GM21423 (cell line): ENCODE results near the gene PTPRB.

Experiments used
- ATAC-seq: cut with Tn5 transposase; IDR thresholded peaks from one replicate; pipeline ENCODE4 v1.9.1; 2021; ENCODE audit warnings: mild to moderate bottlenecking, moderate library complexity; ENCODE audit not compliant: unreplicated experiment

Gene PTPRB

DNA sequence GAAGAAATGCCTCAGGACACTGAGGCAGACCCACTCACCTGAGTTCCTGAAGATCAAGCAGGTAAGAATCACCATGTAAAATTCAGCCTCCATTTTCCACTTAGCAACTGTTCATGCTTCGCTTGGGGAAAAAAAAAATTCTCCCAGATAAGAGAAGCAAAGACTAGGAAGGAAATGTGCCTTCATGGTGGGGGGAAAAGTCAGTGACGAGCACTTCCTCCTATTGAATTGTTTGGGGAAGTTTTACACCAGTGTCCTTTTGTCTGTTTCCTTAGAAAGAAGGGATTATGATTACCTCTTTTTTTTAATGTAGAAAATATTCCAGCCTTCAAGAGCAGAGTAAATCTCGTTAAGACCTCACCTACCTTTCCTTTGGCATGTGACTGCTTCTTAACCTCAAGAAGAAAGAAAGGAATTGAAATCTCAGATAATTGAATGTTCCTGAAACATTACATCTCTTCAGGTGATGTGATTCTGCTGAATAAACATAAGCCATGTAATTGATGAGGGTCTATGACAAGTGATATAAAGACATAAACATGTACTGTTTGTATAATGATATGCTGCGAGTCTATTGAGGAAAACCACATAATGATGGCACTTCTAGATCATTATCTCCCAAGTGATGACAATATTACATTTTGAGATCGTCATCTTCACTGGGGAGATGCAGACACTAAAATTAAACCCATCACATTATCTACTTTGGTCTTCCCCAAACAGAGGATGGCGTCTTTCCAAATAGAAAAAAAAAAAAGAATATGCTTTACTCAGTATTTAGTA, at the start of gene PTPRB:
TSS of gene PTPRB (minus strand) at position 127 of the 783 bp plus-strand sequence. CDS start at position 93, 34 bp downstream.
- ATAC-seq, result no peak

DNA sequence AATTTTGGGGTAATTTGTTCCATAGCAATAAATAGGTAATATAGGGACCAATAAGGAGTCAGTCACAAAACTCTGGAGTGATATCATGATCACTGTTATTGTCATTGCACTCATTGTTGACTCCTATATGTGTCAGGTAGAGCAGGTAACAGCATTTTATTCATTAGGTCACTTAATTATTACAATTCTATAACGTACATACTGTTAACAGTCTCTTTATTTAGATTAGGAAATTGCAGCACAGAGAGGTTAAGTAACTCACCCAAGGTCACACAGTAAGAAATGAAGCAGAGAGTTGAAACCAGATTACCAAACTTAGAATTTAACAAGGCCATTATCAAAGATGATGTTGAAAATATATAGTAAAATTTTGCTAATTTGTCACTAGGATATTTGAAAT, 49.7 kb upstream of the PTPRB start:
- ATAC-seq, result no peak

DNA sequence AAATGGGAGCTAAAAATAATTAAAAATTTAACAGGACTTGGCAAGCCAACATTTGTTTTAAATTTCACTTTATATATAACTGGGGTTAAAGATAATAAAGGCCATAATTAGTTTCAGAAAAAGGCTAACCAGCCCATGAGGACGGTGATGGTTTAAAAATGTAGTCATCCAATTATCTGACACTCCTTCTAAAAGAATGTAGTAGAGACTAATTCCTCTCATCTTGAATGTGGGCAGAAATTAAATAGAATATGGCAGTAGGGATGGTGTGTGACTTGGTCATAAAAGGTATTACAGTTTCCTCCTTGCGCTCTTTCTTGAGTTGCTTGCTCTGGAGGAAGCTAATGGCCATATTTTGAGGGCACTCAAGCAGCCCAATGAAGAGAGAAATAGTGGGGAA, 49.1 kb upstream of the PTPRB start:
- ATAC-seq, result no peak

GRCh38 chr12:70683976-70684375, 46.7 kb upstream of the PTPRB start:
- no peak for ATAC-seq

- no peak for ATAC-seq
These were observed 34.5 kb upstream of the PTPRB start for GRCh38 chr12:70671698-70672097.

DNA sequence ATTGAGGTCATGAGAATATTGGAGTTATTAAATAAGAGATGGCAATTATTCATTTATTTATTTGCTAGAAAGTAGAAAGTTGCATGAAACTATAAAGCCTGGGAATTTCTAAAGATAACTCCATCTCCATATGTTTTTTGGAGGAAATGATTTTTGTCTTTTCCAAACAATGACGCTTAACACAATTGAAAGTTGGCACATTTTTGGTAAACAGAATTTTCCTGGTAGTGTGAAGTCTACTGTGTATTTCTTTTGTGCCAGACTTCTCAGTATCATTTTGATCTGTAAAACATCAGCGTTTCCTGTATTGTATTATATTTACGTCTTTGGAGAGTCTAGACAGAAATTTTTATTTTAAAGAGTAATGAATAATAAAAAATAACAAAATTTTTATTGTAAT, 33.7 kb upstream of the PTPRB start:
- no peak for ATAC-seq

GRCh38 chr12:70667253-70667652, 30.0 kb upstream of the PTPRB start:
- no peak for ATAC-seq

DNA sequence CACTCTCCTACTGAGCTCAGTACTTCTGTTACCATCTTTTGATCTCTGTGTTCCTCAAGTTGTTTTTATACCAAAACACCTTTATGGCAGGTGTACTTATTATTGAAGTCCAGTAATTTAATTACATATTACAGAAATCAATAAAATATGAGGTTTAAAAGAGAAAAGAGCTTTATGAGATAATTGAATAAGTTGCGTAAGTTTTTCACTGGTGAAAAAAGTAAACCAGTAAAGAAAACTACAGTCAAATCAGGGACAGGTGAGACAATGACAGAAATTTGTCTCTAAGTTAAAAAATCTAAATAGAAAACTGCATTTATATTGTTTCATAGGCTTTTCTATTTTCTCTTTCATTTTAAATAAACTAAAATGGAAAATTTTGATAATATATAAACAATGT, 29.1 kb upstream of the PTPRB start:
- ATAC-seq, result no peak

GRCh38 chr12:70664465-70664881, 27.2 kb upstream of the PTPRB start:
- no peak for ATAC-seq

GRCh38 chr12:70663838-70664237, 26.6 kb upstream of the PTPRB start:
- ATAC-seq, result no peak

GRCh38 chr12:70661466-70662161, 24.4 kb upstream of the PTPRB start:
- ATAC-seq, result no peak

DNA sequence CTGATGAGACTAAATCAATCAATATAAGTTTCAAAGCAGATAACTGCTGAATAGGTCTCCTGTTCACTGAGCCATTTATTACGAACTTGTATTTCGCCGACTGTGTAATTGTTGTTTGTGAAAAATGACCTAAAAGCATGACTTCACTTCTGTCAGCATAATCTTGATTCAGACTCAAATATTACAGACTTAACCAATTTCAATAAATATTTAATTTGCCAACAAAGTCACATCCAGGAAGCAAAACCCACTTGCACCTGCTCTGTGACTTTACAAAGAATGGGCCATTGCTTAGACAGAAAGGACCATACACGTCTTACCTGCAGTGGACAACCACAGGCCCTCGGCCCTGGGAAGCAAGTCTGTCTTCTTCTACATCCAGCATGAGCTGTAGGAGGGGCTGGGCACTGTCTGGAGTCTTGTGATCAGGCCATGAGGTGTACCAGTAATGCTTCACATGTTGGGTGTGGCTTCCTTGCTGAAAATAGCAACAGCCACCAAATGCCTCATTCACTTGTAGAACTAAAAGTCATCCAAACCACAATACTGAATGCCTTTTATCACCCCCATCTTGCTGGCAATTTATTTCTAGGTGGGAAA, 23.5 kb upstream of the PTPRB start:
- ATAC-seq, result no peak

- no peak for ATAC-seq
These were observed 22.9 kb upstream of the PTPRB start for GRCh38 chr12:70660002-70660604.

DNA sequence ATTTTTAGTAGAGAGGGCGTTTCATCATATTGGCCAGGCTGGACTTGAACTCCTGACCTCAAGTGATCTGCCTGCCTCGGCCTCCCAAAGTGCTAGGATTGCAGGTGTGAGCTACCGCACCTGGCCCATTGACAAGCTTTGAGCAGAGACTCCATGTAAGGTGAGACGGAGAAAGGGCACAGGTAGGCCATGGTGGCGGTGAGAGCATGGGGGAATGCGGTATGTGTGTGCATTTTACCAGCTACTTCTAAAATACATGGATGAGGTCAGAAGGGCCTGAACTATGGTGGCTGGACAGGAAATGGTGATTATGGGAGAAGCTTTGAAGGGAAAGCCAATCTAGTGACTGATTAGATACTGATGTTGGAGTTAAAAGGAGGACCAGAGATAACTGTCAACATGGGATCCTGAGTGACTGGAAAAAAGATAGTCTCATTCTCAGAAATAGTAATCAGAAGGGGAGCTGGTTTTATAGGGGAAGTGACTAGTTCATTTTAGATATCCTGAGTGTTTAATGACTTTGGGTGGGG, 21.9 kb upstream of the PTPRB start:
- no peak for ATAC-seq

GRCh38 chr12:70657616-70658286, 20.5 kb upstream of the PTPRB start:
- no peak for ATAC-seq

DNA sequence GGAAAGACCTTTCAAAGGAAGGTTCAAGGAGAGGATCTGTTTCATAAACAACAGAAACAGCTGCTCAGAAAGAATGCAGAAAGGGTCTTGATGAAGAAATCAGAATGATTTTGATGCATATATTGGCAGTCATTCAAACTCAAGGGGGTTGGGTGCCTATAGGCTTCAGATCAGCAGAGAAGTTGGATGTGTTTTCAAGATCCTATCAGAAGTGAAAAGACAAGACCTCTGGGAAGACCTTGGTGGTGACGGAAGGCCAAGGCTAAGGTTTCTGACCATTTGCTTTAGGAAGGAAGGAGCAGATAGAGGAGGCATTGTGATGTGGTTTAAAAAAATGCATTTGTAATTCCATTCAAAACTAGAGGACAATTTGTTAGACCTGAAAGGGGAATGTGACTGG, 15.2 kb upstream of the PTPRB start:
- no peak for ATAC-seq

DNA sequence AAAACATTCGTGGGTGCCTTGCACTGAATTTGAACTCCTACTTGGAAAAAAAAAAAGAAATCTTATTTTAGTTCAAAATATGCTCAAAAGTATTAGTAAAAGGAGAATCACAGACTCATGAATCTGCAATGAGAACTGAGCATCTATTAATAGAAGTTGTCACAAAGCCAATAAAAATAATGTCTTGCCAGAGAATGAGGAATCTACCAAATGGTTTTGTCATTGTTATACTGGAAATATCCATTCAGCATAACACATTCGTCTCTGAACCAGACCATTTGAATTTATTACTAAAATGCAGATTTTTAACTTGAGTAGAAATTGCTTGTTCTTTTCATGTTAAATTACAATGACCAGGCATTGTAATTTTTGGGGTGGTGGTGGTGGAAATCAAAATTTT, 11.6 kb upstream of the PTPRB start:
- no peak for ATAC-seq

- no peak for ATAC-seq
These were observed 11.0 kb upstream of the PTPRB start for GRCh38 chr12:70648191-70648590.

DNA sequence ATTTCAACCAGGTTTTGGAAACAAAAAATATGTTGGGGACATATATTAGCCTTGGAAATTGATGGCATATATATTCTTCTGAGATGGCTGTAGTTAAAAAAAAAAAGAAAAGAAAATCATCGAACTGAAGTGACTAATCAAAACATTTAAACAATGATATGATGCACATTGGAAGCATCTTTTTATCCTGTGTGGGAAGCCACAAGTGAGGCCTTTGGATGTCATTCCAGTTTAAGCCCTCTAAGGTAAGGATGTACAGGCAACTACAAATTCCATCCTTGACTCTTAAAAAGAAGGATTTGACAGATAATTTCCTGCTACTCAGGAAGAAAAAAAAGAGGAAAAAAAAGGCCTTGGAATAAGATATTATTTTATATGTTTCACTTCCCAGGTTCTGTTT, 9.6 kb upstream of the PTPRB start:
- ATAC-seq, result no peak

GRCh38 chr12:70645494-70646317, 8.5 kb upstream of the PTPRB start:
- ATAC-seq, result no peak
